Skeletal muscle cell (primary cell): ENCODE results near the gene CCDC57.
"Not testable (repeated sequence)": the region's sequence is repeated elsewhere in the genome, so short reads cannot be mapped to it uniquely, and the experiment has no call there.

Experiments used
- DNase-seq: peaks from one replicate; pipeline ENCODE4 v3.0.0-alpha.2; 2010; ENCODE audit warnings: low read depth
- H3K4me3 ChIP-seq: 2 replicates; pipeline ENCODE4 v1.5.1; 2011; ENCODE audit warnings: low read depth, mild to moderate bottlenecking, control low read depth, low read length, moderate library complexity

CCDC57 gene

GRCh38 chr17:82212331-82213250 lies at the start of gene CCDC57:
Gene CCDC57 (minus strand): TSS chr17:82212842. CDS start chr17:82201944, 10,898 bp downstream.
- H3K4me3 ChIP-seq, result peak within 1 kb of the TSS; percentile 71
- DNase-seq, result no peak

- no peak overlapping the region for H3K4me3 ChIP-seq
- no peak for DNase-seq
Measured at GRCh38 chr17:82262344-82262743, 49.7 kb upstream of the CCDC57 start.

- not testable (repeated sequence) for H3K4me3 ChIP-seq, DNase-seq
Measured at GRCh38 chr17:82259972-82260961, 47.6 kb upstream of the CCDC57 start.

- H3K4me3 ChIP-seq, result no peak overlapping the region
- DNase-seq, result no peak
Measured at GRCh38 chr17:82258555-82258954, 45.9 kb upstream of the CCDC57 start.

GRCh38 chr17:82257473-82257872 lies 44.8 kb upstream of the CCDC57 start:
- no peak for DNase-seq
- no peak overlapping the region for H3K4me3 ChIP-seq

GRCh38 chr17:82256242-82256885 lies 43.7 kb upstream of the CCDC57 start:
- no peak for DNase-seq
- H3K4me3 ChIP-seq, result no peak overlapping the region

GRCh38 chr17:82255402-82255972 lies 42.8 kb upstream of the CCDC57 start:
- H3K4me3 ChIP-seq, result no peak overlapping the region
- no peak for DNase-seq

GRCh38 chr17:82254746-82255145 lies 42.1 kb upstream of the CCDC57 start:
- DNase-seq, H3K4me3 ChIP-seq: not testable (repeated sequence)

GRCh38 chr17:82254096-82254495 lies 41.5 kb upstream of the CCDC57 start:
- DNase-seq, H3K4me3 ChIP-seq: not testable (repeated sequence)

GRCh38 chr17:82253179-82253544 lies 40.5 kb upstream of the CCDC57 start:
- no peak overlapping the region for H3K4me3 ChIP-seq
- DNase-seq, result no peak

GRCh38 chr17:82252511-82253178 lies 40.0 kb upstream of the CCDC57 start:
- no peak overlapping the region for H3K4me3 ChIP-seq
- no peak for DNase-seq

- DNase-seq, result no peak
- no peak overlapping the region for H3K4me3 ChIP-seq
Measured at GRCh38 chr17:82250868-82251500, 38.3 kb upstream of the CCDC57 start.

- no peak overlapping the region for H3K4me3 ChIP-seq
- no peak for DNase-seq
Measured at GRCh38 chr17:82249896-82250581, 37.4 kb upstream of the CCDC57 start.

GRCh38 chr17:82248815-82249674 lies 36.4 kb upstream of the CCDC57 start:
- H3K4me3 ChIP-seq, result no peak overlapping the region
- DNase-seq, result no peak

- H3K4me3 ChIP-seq, result no peak overlapping the region
- DNase-seq, result no peak
Measured at GRCh38 chr17:82247856-82248671, 35.4 kb upstream of the CCDC57 start.

GRCh38 chr17:82247182-82247823 lies 34.7 kb upstream of the CCDC57 start:
- no peak overlapping the region for H3K4me3 ChIP-seq
- DNase-seq, result no peak
